WTC11 (cell line): ENCODE results near the gene SLC16A10. TPM values are rescaled to one million over a fixed set of nuclear protein-coding genes. Genes with fewer than 3 reads are reported as not detected.

Experiments used
- ATAC-seq: fragments of 200-7000 bp; cut with Tn5 transposase; 2 replicates; pipeline ENCODE4 v1.10.0; 2021; ENCODE audit warnings: mild to moderate bottlenecking, moderate library complexity
- CTCF ChIA-PET: fragments of 300-600 bp; sonication (Branson Sonifier 250); formaldehyde crosslinking; loops from one replicate; lab custom pipeline; 2021; ENCODE audit warnings: antibody characterized with exemption; lab: Charles Lee
- POLR2A ChIA-PET: fragments of 350-600 bp; sonication (Branson Sonifier 250); formaldehyde crosslinking; loops from one replicate; lab custom pipeline; 2021; ENCODE audit warnings: antibody characterized with exemption; lab: Charles Lee
- DNase-seq: peaks from one replicate; pipeline ENCODE4 v3.0.0; 2021; ENCODE audit warnings: low spot score
- H3K27ac Mint-ChIP-seq: 2 replicates; pipeline ENCODE4 v1.8.0; 2021; ENCODE audit warnings: mixed read lengths
- H3K27me3 Mint-ChIP-seq: 2 replicates; pipeline ENCODE4 v1.8.0; 2021; ENCODE audit warnings: low read depth, mild to moderate bottlenecking, moderate library complexity, mixed read lengths
- H3K36me3 Mint-ChIP-seq: 2 replicates; pipeline ENCODE4 v1.8.0; 2021; ENCODE audit warnings: mixed read lengths
- H3K4me1 Mint-ChIP-seq: 2 replicates; pipeline ENCODE4 v1.8.0; 2022; ENCODE audit warnings: mixed read lengths
- H3K4me3 Mint-ChIP-seq: 2 replicates; pipeline ENCODE4 v1.8.0; 2021; ENCODE audit warnings: mild to moderate bottlenecking, moderate library complexity, mixed read lengths
- H3K9me3 Mint-ChIP-seq: 2 replicates; pipeline ENCODE4 v1.8.0; 2021; ENCODE audit warnings: mixed read lengths
- FOXP1 ChIP-seq: sonication (generic); formaldehyde crosslinking; IDR thresholded peaks from 2 replicates; pipeline ENCODE4 v1.8.0; 2022; ENCODE audit warnings: missing genetic modification reagents, mild to moderate bottlenecking, moderate library complexity, borderline replicate concordance
- HMGA2 ChIP-seq: fragments of 250-450 bp; sonication (Bioruptor Pico); IDR thresholded peaks from 2 replicates; pipeline ENCODE4 v1.4.0; 2021; ENCODE audit warnings: mild to moderate bottlenecking, moderate library complexity
- NR1H2 ChIP-seq: sonication (generic); formaldehyde crosslinking; IDR thresholded peaks from 2 replicates; pipeline ENCODE4 v1.9.0; 2021; ENCODE audit warnings: mild to moderate bottlenecking, moderate library complexity, missing genetic modification reagents
- OVOL2 ChIP-seq: fragments of 250-450 bp; sonication (Bioruptor Pico); IDR thresholded peaks from 2 replicates; pipeline ENCODE4 v1.9.0; 2021; ENCODE audit warnings: mild to moderate bottlenecking, borderline replicate concordance
- TP53 ChIP-seq: sonication (generic); formaldehyde crosslinking; IDR thresholded peaks from 2 replicates; pipeline ENCODE4 v1.8.1; 2023; ENCODE audit warnings: mild to moderate bottlenecking, missing genetic modification reagents
- total RNA-seq: library from RNA; stranded (reverse); gene quantifications from 3 replicates; pipeline ENCODE4 v1.2.3, GENCODE V29; 2021
- TF ChIP-seq, protein P1 (sequence below): fragments of 200-600 bp; IDR thresholded peaks from 2 replicates; pipeline ENCODE4 v1.8.0; 2022; ENCODE audit warnings: antibody characterized with exemption
- TF ChIP-seq, protein P2 (sequence below): fragments of 250-450 bp; sonication (Bioruptor Pico); IDR thresholded peaks from 2 replicates; pipeline ENCODE4 v1.9.0; 2021; ENCODE audit warnings: mild to moderate bottlenecking, borderline replicate concordance
- TF ChIP-seq, protein P3 (sequence below): sonication (generic); formaldehyde crosslinking; IDR thresholded peaks from 2 replicates; pipeline ENCODE4 v1.8.1; 2022; ENCODE audit warnings: mild to moderate bottlenecking, moderate library complexity, missing genetic modification reagents
- TF ChIP-seq, protein P4 (sequence below): sonication (generic); formaldehyde crosslinking; IDR thresholded peaks from 2 replicates; pipeline ENCODE4 v1.8.0; 2022; ENCODE audit warnings: mild to moderate bottlenecking, missing genetic modification reagents
- TF ChIP-seq, protein P5 (sequence below): sonication (generic); formaldehyde crosslinking; IDR thresholded peaks from 2 replicates; pipeline ENCODE4 v1.8.1; 2023; ENCODE audit warnings: mild to moderate bottlenecking, missing genetic modification reagents
- TF ChIP-seq, protein P6 (sequence below): sonication (generic); formaldehyde crosslinking; IDR thresholded peaks from 2 replicates; pipeline ENCODE4 v1.8.1; 2022; ENCODE audit warnings: low read depth, mild to moderate bottlenecking, moderate library complexity, missing genetic modification reagents, borderline replicate concordance
- TF ChIP-seq, protein P7 (sequence below): sonication (generic); formaldehyde crosslinking; IDR thresholded peaks from 2 replicates; pipeline ENCODE4 v1.8.1; 2022; ENCODE audit warnings: low read depth, missing genetic modification reagents, borderline replicate concordance
- TF ChIP-seq, protein P8 (sequence below): sonication (generic); formaldehyde crosslinking; IDR thresholded peaks from 2 replicates; pipeline ENCODE4 v1.8.0; 2022; ENCODE audit warnings: mild to moderate bottlenecking, missing genetic modification reagents

The SLC16A10 gene
- total RNA-seq, 1 experiment from 2014 or later = 18.4 TPM

DNA sequence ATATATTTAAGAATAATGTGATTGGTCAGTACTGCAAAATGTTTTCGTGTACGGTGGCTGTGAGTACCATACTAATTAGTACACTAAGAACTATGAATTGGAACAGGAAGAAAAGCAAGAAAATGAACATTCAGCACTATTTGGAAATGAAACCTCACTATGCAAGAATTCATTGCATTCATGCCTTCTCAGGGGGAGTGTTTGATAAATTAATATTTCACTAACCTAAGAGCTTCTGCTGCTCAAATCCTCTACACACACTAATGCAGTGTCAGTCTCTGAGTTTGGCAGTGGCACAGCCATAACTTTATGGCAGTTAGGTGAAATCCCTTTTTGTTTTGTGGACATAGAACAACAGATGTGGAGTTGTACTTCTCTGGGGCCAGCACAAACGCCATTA lies 60.1 kb downstream of the SLC16A10 start:
- Mint-ChIP-seq H3K27me3 (no peaks in the 10 kb centered on the region), H3K36me3 (peaks cover 2% of the 10 kb centered on the region), H3K27ac (no peak overlapping the region), H3K4me3 (no peak overlapping the region), H3K4me1 (no peaks in the 10 kb centered on the region), H3K9me3 (peaks cover 16% of the 10 kb centered on the region)
- TF ChIP-seq, protein P1, sequence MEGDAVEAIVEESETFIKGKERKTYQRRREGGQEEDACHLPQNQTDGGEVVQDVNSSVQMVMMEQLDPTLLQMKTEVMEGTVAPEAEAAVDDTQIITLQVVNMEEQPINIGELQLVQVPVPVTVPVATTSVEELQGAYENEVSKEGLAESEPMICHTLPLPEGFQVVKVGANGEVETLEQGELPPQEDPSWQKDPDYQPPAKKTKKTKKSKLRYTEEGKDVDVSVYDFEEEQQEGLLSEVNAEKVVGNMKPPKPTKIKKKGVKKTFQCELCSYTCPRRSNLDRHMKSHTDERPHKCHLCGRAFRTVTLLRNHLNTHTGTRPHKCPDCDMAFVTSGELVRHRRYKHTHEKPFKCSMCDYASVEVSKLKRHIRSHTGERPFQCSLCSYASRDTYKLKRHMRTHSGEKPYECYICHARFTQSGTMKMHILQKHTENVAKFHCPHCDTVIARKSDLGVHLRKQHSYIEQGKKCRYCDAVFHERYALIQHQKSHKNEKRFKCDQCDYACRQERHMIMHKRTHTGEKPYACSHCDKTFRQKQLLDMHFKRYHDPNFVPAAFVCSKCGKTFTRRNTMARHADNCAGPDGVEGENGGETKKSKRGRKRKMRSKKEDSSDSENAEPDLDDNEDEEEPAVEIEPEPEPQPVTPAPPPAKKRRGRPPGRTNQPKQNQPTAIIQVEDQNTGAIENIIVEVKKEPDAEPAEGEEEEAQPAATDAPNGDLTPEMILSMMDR = no peak
- TF ChIP-seq, protein P2, sequence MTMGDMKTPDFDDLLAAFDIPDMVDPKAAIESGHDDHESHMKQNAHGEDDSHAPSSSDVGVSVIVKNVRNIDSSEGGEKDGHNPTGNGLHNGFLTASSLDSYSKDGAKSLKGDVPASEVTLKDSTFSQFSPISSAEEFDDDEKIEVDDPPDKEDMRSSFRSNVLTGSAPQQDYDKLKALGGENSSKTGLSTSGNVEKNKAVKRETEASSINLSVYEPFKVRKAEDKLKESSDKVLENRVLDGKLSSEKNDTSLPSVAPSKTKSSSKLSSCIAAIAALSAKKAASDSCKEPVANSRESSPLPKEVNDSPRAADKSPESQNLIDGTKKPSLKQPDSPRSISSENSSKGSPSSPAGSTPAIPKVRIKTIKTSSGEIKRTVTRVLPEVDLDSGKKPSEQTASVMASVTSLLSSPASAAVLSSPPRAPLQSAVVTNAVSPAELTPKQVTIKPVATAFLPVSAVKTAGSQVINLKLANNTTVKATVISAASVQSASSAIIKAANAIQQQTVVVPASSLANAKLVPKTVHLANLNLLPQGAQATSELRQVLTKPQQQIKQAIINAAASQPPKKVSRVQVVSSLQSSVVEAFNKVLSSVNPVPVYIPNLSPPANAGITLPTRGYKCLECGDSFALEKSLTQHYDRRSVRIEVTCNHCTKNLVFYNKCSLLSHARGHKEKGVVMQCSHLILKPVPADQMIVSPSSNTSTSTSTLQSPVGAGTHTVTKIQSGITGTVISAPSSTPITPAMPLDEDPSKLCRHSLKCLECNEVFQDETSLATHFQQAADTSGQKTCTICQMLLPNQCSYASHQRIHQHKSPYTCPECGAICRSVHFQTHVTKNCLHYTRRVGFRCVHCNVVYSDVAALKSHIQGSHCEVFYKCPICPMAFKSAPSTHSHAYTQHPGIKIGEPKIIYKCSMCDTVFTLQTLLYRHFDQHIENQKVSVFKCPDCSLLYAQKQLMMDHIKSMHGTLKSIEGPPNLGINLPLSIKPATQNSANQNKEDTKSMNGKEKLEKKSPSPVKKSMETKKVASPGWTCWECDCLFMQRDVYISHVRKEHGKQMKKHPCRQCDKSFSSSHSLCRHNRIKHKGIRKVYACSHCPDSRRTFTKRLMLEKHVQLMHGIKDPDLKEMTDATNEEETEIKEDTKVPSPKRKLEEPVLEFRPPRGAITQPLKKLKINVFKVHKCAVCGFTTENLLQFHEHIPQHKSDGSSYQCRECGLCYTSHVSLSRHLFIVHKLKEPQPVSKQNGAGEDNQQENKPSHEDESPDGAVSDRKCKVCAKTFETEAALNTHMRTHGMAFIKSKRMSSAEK (CRISPR knock-in tag) = no peak
- TF ChIP-seq, protein P3, sequence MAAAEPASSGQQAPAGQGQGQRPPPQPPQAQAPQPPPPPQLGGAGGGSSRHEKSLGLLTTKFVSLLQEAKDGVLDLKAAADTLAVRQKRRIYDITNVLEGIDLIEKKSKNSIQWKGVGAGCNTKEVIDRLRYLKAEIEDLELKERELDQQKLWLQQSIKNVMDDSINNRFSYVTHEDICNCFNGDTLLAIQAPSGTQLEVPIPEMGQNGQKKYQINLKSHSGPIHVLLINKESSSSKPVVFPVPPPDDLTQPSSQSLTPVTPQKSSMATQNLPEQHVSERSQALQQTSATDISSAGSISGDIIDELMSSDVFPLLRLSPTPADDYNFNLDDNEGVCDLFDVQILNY (CRISPR knock-in tag) = no peak
- no peak for TF ChIP-seq FOXP1 (CRISPR knock-in tag)
- TF ChIP-seq HMGA2 (CRISPR knock-in tag) = no peak
- no peak for TF ChIP-seq OVOL2 (CRISPR knock-in tag)
- TF ChIP-seq, protein P4, sequence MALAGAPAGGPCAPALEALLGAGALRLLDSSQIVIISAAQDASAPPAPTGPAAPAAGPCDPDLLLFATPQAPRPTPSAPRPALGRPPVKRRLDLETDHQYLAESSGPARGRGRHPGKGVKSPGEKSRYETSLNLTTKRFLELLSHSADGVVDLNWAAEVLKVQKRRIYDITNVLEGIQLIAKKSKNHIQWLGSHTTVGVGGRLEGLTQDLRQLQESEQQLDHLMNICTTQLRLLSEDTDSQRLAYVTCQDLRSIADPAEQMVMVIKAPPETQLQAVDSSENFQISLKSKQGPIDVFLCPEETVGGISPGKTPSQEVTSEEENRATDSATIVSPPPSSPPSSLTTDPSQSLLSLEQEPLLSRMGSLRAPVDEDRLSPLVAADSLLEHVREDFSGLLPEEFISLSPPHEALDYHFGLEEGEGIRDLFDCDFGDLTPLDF (CRISPR knock-in tag) = no peak
- no peak for TF ChIP-seq TP53 (CRISPR knock-in tag)
- TF ChIP-seq, protein P5, sequence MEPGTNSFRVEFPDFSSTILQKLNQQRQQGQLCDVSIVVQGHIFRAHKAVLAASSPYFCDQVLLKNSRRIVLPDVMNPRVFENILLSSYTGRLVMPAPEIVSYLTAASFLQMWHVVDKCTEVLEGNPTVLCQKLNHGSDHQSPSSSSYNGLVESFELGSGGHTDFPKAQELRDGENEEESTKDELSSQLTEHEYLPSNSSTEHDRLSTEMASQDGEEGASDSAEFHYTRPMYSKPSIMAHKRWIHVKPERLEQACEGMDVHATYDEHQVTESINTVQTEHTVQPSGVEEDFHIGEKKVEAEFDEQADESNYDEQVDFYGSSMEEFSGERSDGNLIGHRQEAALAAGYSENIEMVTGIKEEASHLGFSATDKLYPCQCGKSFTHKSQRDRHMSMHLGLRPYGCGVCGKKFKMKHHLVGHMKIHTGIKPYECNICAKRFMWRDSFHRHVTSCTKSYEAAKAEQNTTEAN = no peak
- no peak for TF ChIP-seq NR1H2 (CRISPR knock-in tag)
- TF ChIP-seq, protein P6, sequence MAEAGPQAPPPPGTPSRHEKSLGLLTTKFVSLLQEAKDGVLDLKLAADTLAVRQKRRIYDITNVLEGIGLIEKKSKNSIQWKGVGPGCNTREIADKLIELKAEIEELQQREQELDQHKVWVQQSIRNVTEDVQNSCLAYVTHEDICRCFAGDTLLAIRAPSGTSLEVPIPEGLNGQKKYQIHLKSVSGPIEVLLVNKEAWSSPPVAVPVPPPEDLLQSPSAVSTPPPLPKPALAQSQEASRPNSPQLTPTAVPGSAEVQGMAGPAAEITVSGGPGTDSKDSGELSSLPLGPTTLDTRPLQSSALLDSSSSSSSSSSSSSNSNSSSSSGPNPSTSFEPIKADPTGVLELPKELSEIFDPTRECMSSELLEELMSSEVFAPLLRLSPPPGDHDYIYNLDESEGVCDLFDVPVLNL (CRISPR knock-in tag) = no peak
- TF ChIP-seq, protein P7, sequence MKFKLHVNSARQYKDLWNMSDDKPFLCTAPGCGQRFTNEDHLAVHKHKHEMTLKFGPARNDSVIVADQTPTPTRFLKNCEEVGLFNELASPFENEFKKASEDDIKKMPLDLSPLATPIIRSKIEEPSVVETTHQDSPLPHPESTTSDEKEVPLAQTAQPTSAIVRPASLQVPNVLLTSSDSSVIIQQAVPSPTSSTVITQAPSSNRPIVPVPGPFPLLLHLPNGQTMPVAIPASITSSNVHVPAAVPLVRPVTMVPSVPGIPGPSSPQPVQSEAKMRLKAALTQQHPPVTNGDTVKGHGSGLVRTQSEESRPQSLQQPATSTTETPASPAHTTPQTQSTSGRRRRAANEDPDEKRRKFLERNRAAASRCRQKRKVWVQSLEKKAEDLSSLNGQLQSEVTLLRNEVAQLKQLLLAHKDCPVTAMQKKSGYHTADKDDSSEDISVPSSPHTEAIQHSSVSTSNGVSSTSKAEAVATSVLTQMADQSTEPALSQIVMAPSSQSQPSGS (CRISPR knock-in tag) = no peak
- TF ChIP-seq, protein P8, sequence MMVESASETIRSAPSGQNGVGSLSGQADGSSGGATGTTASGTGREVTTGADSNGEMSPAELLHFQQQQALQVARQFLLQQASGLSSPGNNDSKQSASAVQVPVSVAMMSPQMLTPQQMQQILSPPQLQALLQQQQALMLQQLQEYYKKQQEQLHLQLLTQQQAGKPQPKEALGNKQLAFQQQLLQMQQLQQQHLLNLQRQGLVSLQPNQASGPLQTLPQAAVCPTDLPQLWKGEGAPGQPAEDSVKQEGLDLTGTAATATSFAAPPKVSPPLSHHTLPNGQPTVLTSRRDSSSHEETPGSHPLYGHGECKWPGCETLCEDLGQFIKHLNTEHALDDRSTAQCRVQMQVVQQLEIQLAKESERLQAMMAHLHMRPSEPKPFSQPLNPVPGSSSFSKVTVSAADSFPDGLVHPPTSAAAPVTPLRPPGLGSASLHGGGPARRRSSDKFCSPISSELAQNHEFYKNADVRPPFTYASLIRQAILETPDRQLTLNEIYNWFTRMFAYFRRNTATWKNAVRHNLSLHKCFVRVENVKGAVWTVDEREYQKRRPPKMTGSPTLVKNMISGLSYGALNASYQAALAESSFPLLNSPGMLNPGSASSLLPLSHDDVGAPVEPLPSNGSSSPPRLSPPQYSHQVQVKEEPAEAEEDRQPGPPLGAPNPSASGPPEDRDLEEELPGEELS (CRISPR knock-in tag) = no peak
- POLR2A ChIA-PET = no interaction called here
- no peak for ATAC-seq
- CTCF ChIA-PET = no interaction called here
- no peak for DNase-seq
